ENCODE measurements around the gene ISG15.

The ISG15 gene

DNA sequence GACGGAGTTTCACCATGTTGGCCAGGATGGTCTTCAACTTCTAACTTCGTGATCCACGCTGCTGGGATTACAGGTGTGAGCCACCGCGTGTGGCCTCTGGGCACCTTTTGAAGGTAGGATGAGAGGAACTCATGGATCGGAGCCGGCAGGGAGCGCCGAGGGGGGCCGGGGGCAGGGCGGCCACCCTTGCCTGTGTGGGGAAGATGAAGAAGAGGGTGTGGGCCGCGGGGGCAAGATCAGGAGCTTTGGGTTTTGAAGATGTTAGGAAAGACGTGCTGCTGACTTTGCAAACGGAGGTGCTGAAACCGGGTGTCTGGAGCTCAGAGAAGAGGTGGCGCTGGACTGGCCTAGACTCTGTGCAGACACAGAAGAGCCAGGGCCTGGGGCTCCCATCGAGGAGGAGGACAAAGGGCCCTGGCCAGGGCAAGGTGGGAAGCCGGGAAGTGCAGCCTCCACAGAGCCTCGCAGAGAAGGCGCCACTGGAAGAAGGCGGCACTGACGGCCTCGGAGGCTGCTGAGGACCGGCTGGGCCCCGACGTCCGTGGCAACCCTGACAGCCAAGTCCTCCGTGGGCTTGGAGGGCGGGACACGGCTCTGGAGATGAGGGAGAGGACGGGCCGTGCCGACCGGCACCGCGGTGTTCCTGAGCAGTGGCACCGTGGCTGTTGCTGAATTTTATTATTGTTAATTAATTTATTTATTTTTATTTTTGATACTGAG lies 47.1 kb downstream of the ISG15 start:
- no peak for TF ChIP-seq BHLHE40 (IDR thresholded peaks at IDR 0.05; ENCODE audit: borderline replicate concordance)
- ChIA-PET CTCF (interaction anchor here (0.6 to 0.8 kb wide), 2 partner anchors 171 to 212 kb away, joined by 3 read pairs; no protein-coding TSS in a partner anchor), POLR2A (interaction anchor here (0.9 to 1.3 kb wide), 3 partner anchors 12 to 60 kb away, joined by 3 to 4 read pairs (median 3); partner anchors contain the start of gene HES4)
- no peak for DNase-seq (ENCODE audit: extremely low spot score)

DNA sequence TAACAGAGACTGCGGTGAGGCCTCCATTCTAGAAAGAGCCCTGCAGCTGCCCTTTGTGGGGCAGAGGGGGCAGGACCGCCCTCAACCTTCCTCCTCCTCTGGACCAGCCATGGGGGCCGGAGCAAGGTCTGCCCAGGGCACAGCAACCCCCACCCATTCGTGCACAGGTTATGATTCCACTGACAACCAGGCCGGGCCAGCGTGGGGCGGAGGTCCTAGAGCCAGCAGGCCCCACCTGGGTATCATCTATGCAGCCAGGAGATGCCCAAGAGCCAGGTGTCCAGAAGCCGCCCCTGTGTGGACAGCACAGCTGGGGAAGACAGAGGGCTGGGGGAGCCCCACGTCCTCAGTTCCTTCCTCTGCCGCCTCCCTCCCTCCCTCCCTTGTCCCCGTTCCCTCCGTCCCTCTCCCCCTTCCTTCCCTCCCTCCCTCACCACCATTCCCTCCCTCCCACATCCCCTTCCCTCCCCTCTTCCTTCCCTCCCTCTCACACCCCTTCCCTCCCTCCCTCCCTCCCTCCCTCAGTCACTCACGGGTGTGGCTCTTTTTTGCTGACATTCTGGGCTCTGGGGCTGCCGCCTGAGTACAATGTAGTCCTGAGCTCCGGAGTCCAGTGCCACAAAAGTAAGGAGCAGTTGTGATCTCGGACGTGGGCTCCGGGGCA lies 48.5 kb downstream of the ISG15 start:
- POLR2A ChIA-PET = interaction anchor here (0.6 to 1.1 kb wide), 2 partner anchors 54 to 61 kb away, joined by 3 read pairs; no protein-coding TSS in a partner anchor
- no peak for DNase-seq (ENCODE audit: extremely low spot score)
- CTCF ChIA-PET = interaction anchor here (0.7 kb wide), 1 partner anchor 77 kb away, joined by 3 read pairs; no protein-coding TSS in a partner anchor
- TF ChIP-seq FOXM1 (IDR thresholded peaks at IDR 0.05; ENCODE audit: borderline replicate concordance) (no peak), BHLHE40 (IDR thresholded peaks at IDR 0.05; ENCODE audit: borderline replicate concordance) (no peak), NFRKB (IDR thresholded peaks at IDR 0.05) (no peak), FOXK2 (IDR thresholded peaks at IDR 0.05) (no peak), LEF1 (IDR thresholded peaks at IDR 0.05; ENCODE audit: borderline replicate concordance) (no peak), L3MBTL2 (conservative IDR thresholded peaks at IDR 0.05) (no peak), CTBP1 (IDR thresholded peaks at IDR 0.05; ENCODE audit: borderline replicate concordance) (no peak), SP1 (IDR thresholded peaks at IDR 0.05) (no peak), ELF4 (IDR thresholded peaks at IDR 0.05) (no peak), HDGF (IDR thresholded peaks at IDR 0.05; ENCODE audit: borderline replicate concordance) (no peak), FOXA1 (IDR thresholded peaks at IDR 0.05) (no peak), ZNF384 (IDR thresholded peaks at IDR 0.05) (no peak), SUZ12 (IDR thresholded peaks at IDR 0.05) (no peak)
- TF ChIP-seq, protein P1, sequence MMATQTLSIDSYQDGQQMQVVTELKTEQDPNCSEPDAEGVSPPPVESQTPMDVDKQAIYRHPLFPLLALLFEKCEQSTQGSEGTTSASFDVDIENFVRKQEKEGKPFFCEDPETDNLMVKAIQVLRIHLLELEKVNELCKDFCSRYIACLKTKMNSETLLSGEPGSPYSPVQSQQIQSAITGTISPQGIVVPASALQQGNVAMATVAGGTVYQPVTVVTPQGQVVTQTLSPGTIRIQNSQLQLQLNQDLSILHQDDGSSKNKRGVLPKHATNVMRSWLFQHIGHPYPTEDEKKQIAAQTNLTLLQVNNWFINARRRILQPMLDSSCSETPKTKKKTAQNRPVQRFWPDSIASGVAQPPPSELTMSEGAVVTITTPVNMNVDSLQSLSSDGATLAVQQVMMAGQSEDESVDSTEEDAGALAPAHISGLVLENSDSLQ (IDR thresholded peaks at IDR 0.05) = no peak

DNA sequence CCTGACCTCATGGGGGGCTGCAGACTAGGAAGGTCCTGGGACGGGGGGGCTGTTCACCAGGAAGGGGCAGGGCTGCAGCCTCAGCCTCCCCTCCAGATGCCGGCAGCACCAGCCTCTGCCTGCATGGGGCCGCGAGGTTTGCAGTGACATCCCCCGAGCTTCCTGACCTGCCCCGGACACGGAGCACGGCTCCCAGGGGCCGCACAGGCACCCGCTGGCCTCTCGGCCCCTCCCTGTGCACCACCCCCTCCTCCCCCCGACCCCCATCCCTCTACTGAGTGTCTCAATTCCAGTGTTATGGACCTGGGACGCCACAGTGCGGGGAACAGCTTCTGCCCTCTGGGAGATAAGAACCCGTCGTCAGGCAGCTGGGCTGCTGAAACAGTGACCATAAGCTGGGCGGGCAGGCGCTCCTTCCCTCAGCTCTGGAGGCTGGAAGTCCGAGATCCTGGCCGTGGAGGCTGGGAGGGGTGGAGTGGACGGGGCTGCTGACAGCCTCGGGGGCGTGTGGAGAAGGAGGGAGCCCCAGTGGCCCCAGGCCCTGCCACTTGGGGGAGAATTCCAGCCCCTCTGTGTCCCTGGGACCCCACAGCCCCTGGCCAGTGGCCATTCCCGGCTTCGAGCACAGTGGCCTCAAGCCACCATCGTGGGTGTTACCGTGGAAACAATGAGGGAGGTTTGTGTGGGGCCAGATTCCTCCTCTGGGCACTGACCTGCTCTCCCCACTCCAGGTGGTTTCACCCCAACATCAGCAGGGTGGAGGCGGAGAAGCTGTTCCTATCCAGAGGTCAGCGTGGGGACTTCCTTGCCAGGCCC lies 49.3 kb downstream of the ISG15 start:
- no peak for TF ChIP-seq LEF1 (IDR thresholded peaks at IDR 0.05; ENCODE audit: borderline replicate concordance)
- no peak for TF ChIP-seq FOXA1 (IDR thresholded peaks at IDR 0.05)
- no peak for TF ChIP-seq NFRKB (IDR thresholded peaks at IDR 0.05)
- no peak for TF ChIP-seq FOXK2 (IDR thresholded peaks at IDR 0.05)
- no peak for TF ChIP-seq FOXM1 (IDR thresholded peaks at IDR 0.05; ENCODE audit: borderline replicate concordance)
- TF ChIP-seq TARDBP (IDR thresholded peaks at IDR 0.05) = no peak
- no peak for TF ChIP-seq CTBP1 (IDR thresholded peaks at IDR 0.05; ENCODE audit: borderline replicate concordance)
- ChIA-PET CTCF (interaction anchor here (0.7 to 1.1 kb wide), 2 partner anchors 45 to 78 kb away, joined by 3 read pairs; no protein-coding TSS in a partner anchor), POLR2A (interaction anchor here (1.1 kb wide), 1 partner anchor 61 kb away, joined by 3 read pairs; no protein-coding TSS in a partner anchor)
- DNase-seq (ENCODE audit: extremely low spot score) = no peak

DNA sequence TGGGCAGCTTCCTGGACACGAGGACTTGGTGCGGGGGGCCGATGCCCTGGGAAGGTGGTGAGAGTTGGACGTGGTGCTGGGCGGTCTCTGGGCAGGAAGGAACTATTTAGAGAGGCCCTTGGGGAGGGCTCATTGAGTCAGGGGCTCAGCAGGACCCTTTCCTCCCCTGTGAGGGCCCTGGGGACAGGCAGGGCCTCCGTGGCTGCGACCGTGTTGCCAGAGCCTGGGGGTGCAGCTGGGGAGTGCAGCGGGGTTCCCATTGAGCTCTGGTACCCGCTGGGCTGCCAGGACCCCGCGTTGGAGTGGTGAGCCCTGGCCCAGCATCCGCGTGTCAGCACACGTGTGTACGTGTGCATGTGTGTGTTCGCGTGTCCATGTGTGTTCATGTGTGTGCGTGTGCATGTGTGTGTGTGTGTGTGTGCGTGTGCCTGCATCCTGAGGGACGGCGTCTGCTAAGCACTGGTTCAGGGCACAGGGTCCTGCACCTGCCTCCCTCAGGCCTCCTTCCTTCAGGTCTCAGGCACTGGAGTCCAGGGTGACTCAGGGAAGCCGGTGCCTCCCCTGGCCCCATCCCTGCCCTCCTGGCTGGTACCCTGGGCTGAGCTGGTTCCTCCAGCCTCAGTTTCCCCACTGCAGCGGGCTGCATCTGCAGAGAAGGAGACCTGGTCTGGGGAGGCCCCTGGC lies 50.1 kb downstream of the ISG15 start:
- TF ChIP-seq, protein P1 (IDR thresholded peaks at IDR 0.05) = no peak
- TF ChIP-seq ZNF384 (IDR thresholded peaks at IDR 0.05) = no peak
- no peak for TF ChIP-seq ARNT (IDR thresholded peaks at IDR 0.05)
- POLR2A ChIA-PET = interaction anchor here (0.8 to 1.4 kb wide), 5 partner anchors 62 to 210 kb away, joined by 3 to 5 read pairs (median 3); partner anchors contain the start of gene UBE2J2
- CTCF ChIA-PET = interaction anchor here (0.8 to 1.6 kb wide), 6 partner anchors 11 to 120 kb away, joined by 3 to 22 read pairs (median 4); partner anchors contain the start of genes AGRN, PERM1 and RNF223

More for the DNA sequence above, 50.1 kb downstream of the ISG15 start:
- no peak for DNase-seq (ENCODE audit: extremely low spot score)

Measured in HEK293T (cell line).